Duodenal mucosa (tissue), 2 donors: Measurements from ENCODE around the gene FAM25G.
"Not testable (repeated sequence)": the region's sequence is repeated elsewhere in the genome, so short reads cannot be mapped to it uniquely, and the experiment has no call there.

ENCODE experiments used
- H3K27ac ChIP-seq: one replicate; pipeline ENCODE4 v1.7.0; 2013; ENCODE audit warnings: low read depth, low read length
- H3K27me3 ChIP-seq, 2 donors: one replicate each; pipeline ENCODE4 v1.7.0; 2013; ENCODE audit warnings: low read length in 2 of 2, control low read depth in 1 of 2; ENCODE audit not compliant: insufficient read depth in 2 of 2, control insufficient read depth in 1 of 2
- H3K36me3 ChIP-seq, 2 donors: one replicate each; pipeline ENCODE4 v1.7.0; 2013; ENCODE audit warnings: low read length in 2 of 2, control low read depth in 1 of 2; ENCODE audit not compliant: insufficient read depth in 2 of 2, control insufficient read depth in 1 of 2
- H3K4me1 ChIP-seq, 2 donors: one replicate each; pipeline ENCODE4 v1.7.0; 2013; ENCODE audit warnings: low read length in 2 of 2, control low read depth in 1 of 2; ENCODE audit not compliant: insufficient read depth in 2 of 2, control insufficient read depth in 1 of 2
- H3K4me3 ChIP-seq, 2 donors: one replicate each; pipeline ENCODE4 v1.7.0; 2013; ENCODE audit warnings: low read length in 2 of 2, low read depth in 1 of 2
- H3K9ac ChIP-seq, 2 donors: one replicate each; pipeline ENCODE4 v1.7.0; 2013; ENCODE audit warnings: low read length in 2 of 2, low read depth in 1 of 2
- H3K9me3 ChIP-seq, 2 donors: one replicate each; pipeline ENCODE4 v1.7.0; 2013; ENCODE audit warnings: low read length in 2 of 2, control low read depth in 1 of 2; ENCODE audit not compliant: control insufficient read depth in 1 of 2

Gene FAM25G

DNA sequence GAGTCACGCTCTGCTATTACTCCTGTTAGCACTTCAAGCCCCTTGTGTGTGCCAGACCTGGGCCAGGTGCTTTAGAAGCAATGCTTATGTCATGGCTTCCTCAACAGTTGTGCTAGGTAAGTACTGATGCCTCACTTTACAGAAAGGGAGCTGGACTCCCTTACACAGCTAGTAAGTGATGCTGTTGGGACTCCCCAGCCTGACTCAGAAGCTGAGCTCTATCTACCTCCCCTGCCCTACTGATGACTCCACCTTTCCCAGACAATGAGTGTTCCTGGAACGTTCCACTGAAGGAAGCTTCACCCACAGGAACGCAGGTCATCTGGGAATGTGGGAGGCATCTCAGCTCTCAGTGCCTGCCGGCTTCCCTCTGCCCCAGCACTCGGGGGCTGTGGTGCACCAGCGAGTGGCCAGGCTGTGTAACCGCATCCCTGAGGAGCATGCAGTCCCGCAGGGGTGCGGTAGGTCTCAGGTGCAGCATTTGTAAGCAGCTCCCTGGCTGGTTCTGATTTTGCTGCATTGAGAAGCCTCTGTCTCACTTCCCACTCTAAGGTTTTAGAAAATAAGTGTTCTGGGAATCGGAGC lies 10.2 kb downstream of the FAM25G start:
- H3K4me1 ChIP-seq, H3K9ac ChIP-seq, H3K9me3 ChIP-seq, H3K27ac ChIP-seq, H3K27me3 ChIP-seq, H3K4me3 ChIP-seq, H3K36me3 ChIP-seq: not testable (repeated sequence)

DNA sequence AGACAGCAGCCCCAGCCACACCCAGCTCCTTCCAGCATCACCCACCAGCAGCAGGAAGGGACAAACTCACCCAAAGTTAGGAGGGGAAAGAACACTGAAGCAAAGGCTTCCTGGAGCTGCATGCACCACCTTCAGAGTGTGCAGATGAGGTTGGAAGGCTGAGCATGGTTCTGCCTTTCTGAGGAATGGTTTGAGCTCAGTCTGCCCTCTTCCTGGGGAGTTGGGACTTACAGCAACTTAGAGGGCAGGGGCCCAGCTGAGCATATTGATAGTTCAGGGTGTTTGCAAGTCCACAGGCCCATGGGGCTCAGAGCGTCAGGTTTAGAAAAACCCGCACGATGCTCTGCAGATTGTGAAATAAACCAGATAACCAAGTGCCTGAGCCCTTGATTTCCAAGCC lies 11.4 kb downstream of the FAM25G start:
- not testable (repeated sequence) for H3K9me3 ChIP-seq, H3K27me3 ChIP-seq, H3K9ac ChIP-seq

DNA sequence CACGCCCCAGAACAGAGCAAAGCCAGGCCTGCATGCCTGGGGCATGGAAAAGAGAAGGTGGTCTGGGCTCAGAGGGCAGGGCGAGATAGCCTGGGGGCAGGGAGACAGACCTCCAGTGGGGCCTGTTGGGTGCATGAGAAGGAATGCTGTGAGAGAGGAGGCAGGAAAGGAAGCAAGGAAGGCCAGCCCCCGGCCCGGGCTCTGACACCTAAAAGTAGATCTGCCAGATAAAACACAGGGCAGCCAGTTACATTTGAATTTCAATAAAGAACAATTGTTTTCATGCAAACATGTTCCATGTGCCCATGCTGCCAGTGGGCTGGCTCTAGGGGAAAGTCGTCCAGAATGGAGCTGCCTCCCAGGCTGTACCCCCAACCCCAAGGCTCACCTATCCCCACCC lies 13.4 kb downstream of the FAM25G start:
- not testable (repeated sequence) for H3K4me1 ChIP-seq, H3K27me3 ChIP-seq, H3K27ac ChIP-seq, H3K9ac ChIP-seq, H3K36me3 ChIP-seq, H3K4me3 ChIP-seq, H3K9me3 ChIP-seq

More for the DNA sequence above, 11.4 kb downstream of the FAM25G start:
- not testable (repeated sequence) for H3K27ac ChIP-seq, H3K4me3 ChIP-seq, H3K4me1 ChIP-seq, H3K36me3 ChIP-seq

DNA sequence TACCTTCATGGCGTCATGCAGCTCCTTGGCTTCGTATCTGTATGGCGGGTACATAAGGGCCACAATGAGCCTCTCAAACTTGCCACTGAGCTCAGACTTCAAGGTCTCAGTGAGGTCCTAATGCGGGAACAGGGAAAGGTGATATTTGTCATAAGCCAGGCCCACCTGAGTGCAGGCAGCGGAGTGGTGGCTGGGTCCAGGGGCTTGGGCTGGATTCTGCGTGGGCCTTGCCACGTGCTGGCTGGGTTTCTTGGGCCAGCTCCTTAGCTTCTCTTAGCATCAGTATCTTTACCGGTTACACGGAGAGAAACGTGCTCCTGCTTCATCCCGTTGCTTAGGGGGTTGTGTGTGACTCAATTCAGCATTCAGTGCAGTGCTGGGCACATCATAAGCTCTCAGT lies 14.4 kb downstream of the FAM25G start:
- not testable (repeated sequence) for H3K27ac ChIP-seq, H3K9ac ChIP-seq, H3K27me3 ChIP-seq, H3K36me3 ChIP-seq, H3K4me1 ChIP-seq, H3K4me3 ChIP-seq, H3K9me3 ChIP-seq

DNA sequence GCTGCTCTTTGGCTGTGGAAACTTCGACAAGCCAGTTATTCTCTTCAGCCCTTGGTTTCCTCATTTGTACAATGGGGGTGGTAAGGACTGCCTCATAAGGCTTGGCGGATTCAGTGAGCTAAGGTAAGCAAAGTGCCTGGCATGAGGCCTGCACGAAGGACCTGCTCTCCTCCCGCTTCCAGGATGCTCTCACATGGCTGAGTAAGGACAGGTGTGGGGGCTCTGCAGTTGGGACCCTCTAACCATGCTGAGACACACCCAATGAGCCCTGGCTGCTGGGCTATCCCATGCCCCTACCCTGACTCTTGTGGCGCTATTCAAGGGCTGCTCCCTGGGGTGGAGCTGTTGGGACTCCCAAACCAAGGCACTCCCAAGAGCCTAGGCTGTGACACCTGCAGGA lies 16.4 kb downstream of the FAM25G start:
- H3K9me3 ChIP-seq, H3K4me1 ChIP-seq, H3K4me3 ChIP-seq: not testable (repeated sequence)

GRCh38 chr10:47473516-47473915 lies 18.0 kb downstream of the FAM25G start:
- not testable (repeated sequence) for H3K36me3 ChIP-seq, H3K4me1 ChIP-seq, H3K9me3 ChIP-seq, H3K4me3 ChIP-seq, H3K27me3 ChIP-seq, H3K27ac ChIP-seq, H3K9ac ChIP-seq

More for the DNA sequence above, 16.4 kb downstream of the FAM25G start:
- not testable (repeated sequence) for H3K36me3 ChIP-seq, H3K27me3 ChIP-seq, H3K9ac ChIP-seq, H3K27ac ChIP-seq

DNA sequence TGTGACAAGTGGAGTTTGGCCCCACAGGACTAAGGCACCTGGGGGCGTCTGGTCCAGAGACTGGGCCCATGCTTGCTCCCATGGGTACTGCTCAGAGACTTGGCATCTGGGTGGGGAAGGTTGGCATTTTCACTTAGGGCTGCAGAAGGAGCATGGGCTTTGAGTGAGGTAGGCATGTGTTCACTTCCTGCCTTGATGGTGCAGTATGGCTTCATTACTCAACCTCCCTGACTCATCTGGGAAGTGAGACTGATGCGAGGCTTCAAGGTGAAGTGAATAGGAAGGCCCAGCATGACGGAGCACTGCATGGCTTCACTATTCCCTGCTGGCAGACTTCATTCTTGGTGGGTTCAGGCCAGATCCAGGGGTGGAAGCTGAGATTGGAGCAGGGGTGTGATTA lies 18.9 kb downstream of the FAM25G start:
- H3K9me3 ChIP-seq, H3K27ac ChIP-seq, H3K36me3 ChIP-seq, H3K4me3 ChIP-seq, H3K9ac ChIP-seq, H3K27me3 ChIP-seq, H3K4me1 ChIP-seq: not testable (repeated sequence)

DNA sequence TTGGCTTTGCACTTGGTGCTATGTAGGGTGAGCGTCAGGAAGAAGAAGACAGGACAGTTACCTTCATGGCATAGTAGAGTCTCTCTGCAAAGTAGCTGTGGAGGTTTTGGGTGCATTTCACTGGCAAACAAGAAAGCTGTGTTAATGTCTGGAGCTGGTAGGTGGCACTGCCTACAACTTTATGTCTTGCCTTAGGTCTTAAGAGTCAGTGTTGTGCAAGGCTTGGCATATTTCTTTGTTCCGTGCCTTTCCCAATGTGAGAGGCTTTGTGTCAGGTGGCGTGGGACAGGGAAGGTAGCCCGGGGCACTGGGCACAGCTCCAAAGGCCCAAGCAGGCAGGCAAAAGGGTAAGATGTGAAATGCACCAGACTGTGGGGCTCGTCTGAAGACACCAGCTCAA lies 19.4 kb downstream of the FAM25G start:
- H3K27ac ChIP-seq, H3K9me3 ChIP-seq, H3K36me3 ChIP-seq, H3K27me3 ChIP-seq, H3K4me3 ChIP-seq, H3K9ac ChIP-seq, H3K4me1 ChIP-seq: not testable (repeated sequence)

- not testable (repeated sequence) for H3K27ac ChIP-seq, H3K4me3 ChIP-seq, H3K9ac ChIP-seq, H3K27me3 ChIP-seq, H3K4me1 ChIP-seq, H3K9me3 ChIP-seq, H3K36me3 ChIP-seq
Observed at GRCh38 chr10:47468731-47469528, 22.6 kb downstream of the FAM25G start.

DNA sequence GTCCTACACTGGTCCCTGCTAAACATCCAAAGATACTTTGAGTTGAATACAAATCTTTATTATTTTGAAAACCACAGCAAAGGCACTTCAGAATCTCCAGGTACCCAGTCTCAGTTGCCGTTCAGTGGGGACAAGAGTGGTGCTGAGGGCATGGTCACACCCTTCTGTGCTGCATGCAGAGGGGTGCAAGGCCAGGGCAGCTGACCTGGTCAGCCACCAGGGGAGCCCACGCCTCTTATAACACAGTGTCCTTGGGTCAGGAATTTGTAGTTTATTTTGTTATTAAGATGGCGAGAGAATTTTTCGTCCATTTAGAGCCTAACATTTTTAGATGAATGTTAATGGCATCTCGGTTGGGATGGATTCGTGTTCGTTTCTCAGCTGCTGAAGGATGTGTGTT lies 23.5 kb downstream of the FAM25G start:
- not testable (repeated sequence) for H3K27me3 ChIP-seq, H3K27ac ChIP-seq, H3K9me3 ChIP-seq, H3K9ac ChIP-seq, H3K4me3 ChIP-seq, H3K36me3 ChIP-seq, H3K4me1 ChIP-seq

DNA sequence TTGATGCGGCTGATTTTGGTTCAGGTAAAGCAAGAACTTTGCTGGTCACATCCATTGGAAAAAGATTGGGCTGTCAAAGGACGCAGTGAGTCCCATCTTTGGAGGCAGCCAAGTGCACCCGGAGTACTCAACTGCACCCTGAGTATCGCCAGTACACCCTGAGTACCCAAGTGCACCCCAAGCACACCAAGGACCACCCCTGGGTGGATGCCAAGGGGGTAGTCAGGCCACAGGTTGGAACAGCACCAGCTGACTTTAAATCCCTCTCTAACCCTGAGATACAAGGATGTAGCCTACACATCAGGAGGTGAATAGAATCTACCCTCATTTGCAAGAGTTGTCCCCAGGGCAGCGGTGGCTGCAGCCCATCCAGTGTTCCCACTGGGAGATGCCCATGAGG lies 24.0 kb downstream of the FAM25G start:
- not testable (repeated sequence) for H3K4me3 ChIP-seq, H3K27ac ChIP-seq, H3K9me3 ChIP-seq, H3K27me3 ChIP-seq, H3K9ac ChIP-seq, H3K4me1 ChIP-seq, H3K36me3 ChIP-seq
